Prostate gland (tissue), 2 donors: ENCODE results near the gene LPAR3. TPM values are rescaled to one million over a fixed set of nuclear protein-coding genes. Genes with fewer than 3 reads are reported as not detected.

ENCODE experiments used
- DNase-seq: peaks from one replicate; pipeline ENCODE4 v3.0.0-alpha.2; 2019; ENCODE audit warnings: low spot score
- H3K27ac ChIP-seq, 2 donors: fragments of 200-600 bp; sonication (generic); 2 replicates each; pipeline ENCODE4 v1.5.1; 2017 to 2019
- H3K27me3 ChIP-seq: fragments of 200-600 bp; sonication (generic); replicated peaks from 2 replicates; pipeline ENCODE4 v1.5.1; 2019; ENCODE audit not compliant: insufficient read depth
- H3K36me3 ChIP-seq, 2 donors: fragments of 200-600 bp; sonication (generic); 1 replicate in 1 of 2; 2 replicates in 1 of 2; pipeline versions ENCODE4 v1.5.1 to v1.8.1; 2017 to 2019
- H3K4me1 ChIP-seq: fragments of 200-600 bp; sonication (generic); replicated peaks from 2 replicates; pipeline ENCODE4 v1.5.1; 2019
- H3K4me3 ChIP-seq, 2 donors: fragments of 200-600 bp; sonication (generic); 2 replicates each; pipeline ENCODE4 v1.5.1; 2017 to 2019
- H3K9me3 ChIP-seq: fragments of 200-600 bp; sonication (generic); 2 replicates; pipeline ENCODE4 v1.5.1; 2017
- CTCF ChIP-seq, 4 experiments: fragments of 200-600 bp in 2 of 4; fragments of 450-650 bp in 2 of 4; sonication (generic) in 2 of 4; IDR thresholded peaks; 1 replicate in 3 of 4; 2 replicates in 1 of 4; pipeline ENCODE4 v1.5.1; 2016 to 2019; ENCODE audit warnings: antibody characterized with exemption in 4 of 4, mild to moderate bottlenecking in 2 of 4, moderate library complexity in 2 of 4
- POLR2A ChIP-seq: fragments of 450-650 bp; IDR thresholded peaks from one replicate; pipeline ENCODE4 v1.6.1; 2016; ENCODE audit warnings: antibody characterized with exemption, mild to moderate bottlenecking
- POLR2AphosphoS5 ChIP-seq: sonication (generic); formaldehyde crosslinking; IDR thresholded peaks from one replicate; pipeline ENCODE4 v1.6.1; 2017; ENCODE audit warnings: antibody characterized with exemption
- WGBS: methylation state at CpG from one replicate; pipeline ENCODE4 v1.1.5; 2018; 5-methylcytosine and 5-hydroxymethylcytosine counted together
- intact Hi-C: fragments of 100-400 bp; cut with DNase I; formaldehyde crosslinking; loops from one replicate; pipeline ENCODE4 v1.14.2; 2022
- total RNA-seq, 2 donors: library from RNA; depleted of rRNA; stranded (reverse); fragments of >200 nt; gene quantifications; one replicate each; pipeline ENCODE4 v1.1.0, GENCODE V29; 2016

Gene LPAR3
- total RNA-seq, 2 donors from 2014 or later = 81.6 to 131 TPM

GRCh38 chr1:84795966-84796600, 96.9 kb downstream of the LPAR3 start:
- Histone ChIP-seq H3K9me3 (no peaks in the 10 kb centered on the region), H3K27me3 (no peaks in the 10 kb centered on the region), H3K27ac (no peak overlapping the region), H3K36me3 (no peaks in the 10 kb centered on the region), H3K4me1 (no peaks in the 10 kb centered on the region), H3K4me3 (no peak overlapping the region)
- 86% methylated on average over 9 of the region's 9 CpGs for WGBS
- no peak for DNase-seq
- intact Hi-C loops = no loop called here
- TF ChIP-seq POLR2AphosphoS5 (no peak), CTCF (IDR thresholded peaks at IDR 0.05) (no peak), POLR2A (no peak)

GRCh38 chr1:84795213-84795612, 97.8 kb downstream of the LPAR3 start:
- Histone ChIP-seq H3K9me3 (no peaks in the 10 kb centered on the region), H3K4me3 (no peak overlapping the region), H3K36me3 (no peaks in the 10 kb centered on the region), H3K4me1 (no peaks in the 10 kb centered on the region), H3K27me3 (no peaks in the 10 kb centered on the region), H3K27ac (no peak overlapping the region)
- no peak for DNase-seq
- intact Hi-C loops = no loop called here
- TF ChIP-seq CTCF (IDR thresholded peaks at IDR 0.05) (no peak), POLR2AphosphoS5 (no peak), POLR2A (no peak)
- WGBS = 95% methylated on average over 2 of the region's 2 CpGs

- H3K4me3 ChIP-seq = no peak overlapping the region
- no peaks in the 10 kb centered on the region for H3K36me3 ChIP-seq
- H3K27ac ChIP-seq = no peak overlapping the region
- WGBS = 94% methylated on average over 2 of the region's 2 CpGs
- no peaks in the 10 kb centered on the region for H3K4me1 ChIP-seq
- TF ChIP-seq CTCF (IDR thresholded peaks at IDR 0.05) = no peak
- no peak for TF ChIP-seq POLR2AphosphoS5
- TF ChIP-seq POLR2A = no peak
- no peaks in the 10 kb centered on the region for H3K9me3 ChIP-seq
- no peaks in the 10 kb centered on the region for H3K27me3 ChIP-seq
- intact Hi-C loops = no loop called here
- DNase-seq = no peak
Observed at GRCh38 chr1:84792421-84792820, 100.6 kb downstream of the LPAR3 start.

DNA sequence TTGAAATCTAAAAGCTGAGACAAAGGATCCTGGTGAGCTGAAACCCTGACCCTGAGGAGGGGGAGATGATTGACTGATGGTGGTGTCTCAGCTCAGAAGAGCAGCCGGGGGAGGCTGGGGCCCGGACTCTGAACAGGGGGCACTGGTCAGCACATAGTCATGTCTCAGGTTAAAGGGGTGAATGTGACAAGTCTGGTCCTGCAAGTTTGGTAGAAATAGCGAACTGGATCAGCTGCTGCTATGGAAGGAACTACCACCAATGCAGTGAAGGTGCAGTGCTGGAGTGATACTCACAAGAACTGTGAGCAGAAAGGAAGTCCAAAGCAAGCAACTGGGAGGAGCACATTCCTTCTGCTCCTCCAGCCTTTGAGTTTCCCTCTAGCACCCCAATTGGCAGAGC, 104.0 kb downstream of the LPAR3 start:
- TF ChIP-seq CTCF (IDR thresholded peaks at IDR 0.05) = no peak
- no peak for TF ChIP-seq POLR2A
- TF ChIP-seq POLR2AphosphoS5 = no peak
- Histone ChIP-seq H3K27ac (no peak overlapping the region), H3K36me3 (no peaks in the 10 kb centered on the region), H3K4me3 (no peak overlapping the region), H3K9me3 (no peaks in the 10 kb centered on the region), H3K4me1 (no peaks in the 10 kb centered on the region), H3K27me3 (no peaks in the 10 kb centered on the region)
- no peak for DNase-seq
- 90% methylated on average over 3 of the region's 3 CpGs for WGBS
- intact Hi-C loops = no loop called here

- Histone ChIP-seq H3K4me3 (no peak overlapping the region), H3K4me1 (no peaks in the 10 kb centered on the region), H3K36me3 (no peaks in the 10 kb centered on the region), H3K27ac (no peak overlapping the region), H3K27me3 (no peaks in the 10 kb centered on the region), H3K9me3 (no peaks in the 10 kb centered on the region)
- intact Hi-C loops = no loop called here
- 45% methylated on average over 4 of the region's 4 CpGs for WGBS
- no peak for TF ChIP-seq POLR2A
- TF ChIP-seq CTCF (IDR thresholded peaks at IDR 0.05) = no peak
- no peak for TF ChIP-seq POLR2AphosphoS5
- DNase-seq = no peak
Observed at GRCh38 chr1:84785271-84786036, 107.6 kb downstream of the LPAR3 start.
